ENCODE measurements around the gene CNKSR1. TPM values are rescaled to one million over a fixed set of nuclear protein-coding genes. Genes with fewer than 3 reads are reported as not detected.

Gene CNKSR1
- total and polyA plus RNA-seq, 2 donors (not counting 1 experiment from before 2014, with no cell fraction given), result 3.7 to 5.8 TPM

- Histone ChIP-seq H3K27me3 (replicated peaks in 1 of 4; ENCODE audit: control extremely low read depth in 1 of 4, control insufficient read depth in 3 of 4, insufficient read depth in 4 of 4, low read length in 3 of 4) (peaks cover 0 to 11% (median 3%) of the 10 kb centered on the region in 4 experiments), H3K36me3 (replicated peaks in 1 of 2; ENCODE audit: control extremely low read depth in 1 of 2, control insufficient read depth in 1 of 2, extremely low read depth in 1 of 2, insufficient read depth in 2 of 2, low read length in 1 of 2) (no peaks in the 10 kb centered on the region), H4K20me1 (ENCODE audit: control insufficient read depth, insufficient read depth, low read length, poor library complexity, severe bottlenecking) (no peaks in the 10 kb centered on the region), H3K4me3 (ENCODE audit: control extremely low read depth in 1 of 5, extremely low read depth in 1 of 5, insufficient read depth in 1 of 5, low read depth in 2 of 5, low read length in 4 of 5) (no peak overlapping the region), H2AFZ (ENCODE audit: insufficient read depth, low read depth, low read length, poor library complexity, severe bottlenecking) (no peak overlapping the region), H3K4me1 (ENCODE audit: control insufficient read depth in 2 of 2, insufficient read depth in 2 of 2, low read length in 2 of 2) (peaks cover 18 to 21% of the 10 kb centered on the region in 2 donors), H3K4me2 (replicated peaks; ENCODE audit: low read depth, low read length, poor library complexity, severe bottlenecking) (no peak overlapping the region), H3K9me3 (ENCODE audit: control extremely low read depth in 1 of 3, control insufficient read depth in 2 of 3, insufficient read depth in 1 of 3, low read length in 2 of 3) (peaks cover 0 to 4% (median 2%) of the 10 kb centered on the region in 3 donors), H3K79me2 (ENCODE audit: control insufficient read depth, insufficient read depth, low read length) (no peaks in the 10 kb centered on the region), H3K9ac (ENCODE audit: low read length) (no peak overlapping the region), H3K27ac (ENCODE audit: low read length in 2 of 2) (no peak overlapping the region)
- no peak overlapping the region for H3K27ac Mint-ChIP-seq
- no peaks in the 10 kb centered on the region for H3K9me3 Mint-ChIP-seq (ENCODE audit: insufficient read depth)
- whole genome bisulfite sequencing (ENCODE audit: insufficient coverage), result no CpG with 5 or more reads among the region's 1 CpG
- ChIA-PET CTCF (interaction anchor here (0.9 to 2.5 kb wide), 2 partner anchors 14 to 286 kb away, joined by 3 to 17 read pairs; no protein-coding TSS in a partner anchor), POLR2A (no interaction called here)
- intact Hi-C loops (cut with micrococcal nuclease), result no loop called here
- ATAC-seq (ENCODE audit: low read depth) (no peak), DNase-seq (no peak)
- no peak for TF ChIP-seq EZH2 (IDR thresholded peaks at IDR 0.05; ENCODE audit: borderline replicate concordance, insufficient read depth, low read depth, low read length, poor library complexity, severe bottlenecking)
- no peak for TF ChIP-seq CTCF (IDR thresholded peaks at IDR 0.05)
- H3K27me3 Mint-ChIP-seq, result peaks cover 9% of the 10 kb centered on the region
- H3K4me3 Mint-ChIP-seq, result no peak overlapping the region
- H3K4me1 Mint-ChIP-seq, result peaks cover 21% of the 10 kb centered on the region
Measured at GRCh38 chr1:26130695-26131094, 46.6 kb upstream of the CNKSR1 start.

- Histone ChIP-seq H3K27ac (ENCODE audit: low read length in 2 of 2) (no peak overlapping the region), H2AFZ (ENCODE audit: insufficient read depth, low read depth, low read length, poor library complexity, severe bottlenecking) (no peak overlapping the region), H3K4me3 (ENCODE audit: control extremely low read depth in 1 of 5, extremely low read depth in 1 of 5, insufficient read depth in 1 of 5, low read depth in 2 of 5, low read length in 4 of 5) (no peak overlapping the region), H3K36me3 (replicated peaks in 1 of 2; ENCODE audit: control extremely low read depth in 1 of 2, control insufficient read depth in 1 of 2, extremely low read depth in 1 of 2, insufficient read depth in 2 of 2, low read length in 1 of 2) (no peaks in the 10 kb centered on the region), H3K27me3 (replicated peaks in 1 of 4; ENCODE audit: control extremely low read depth in 1 of 4, control insufficient read depth in 3 of 4, insufficient read depth in 4 of 4, low read length in 3 of 4) (peaks cover 0 to 10% (median 3%) of the 10 kb centered on the region in 4 experiments), H3K4me1 (ENCODE audit: control insufficient read depth in 2 of 2, insufficient read depth in 2 of 2, low read length in 2 of 2) (peaks cover 6 to 8% of the 10 kb centered on the region in 2 donors), H3K9me3 (ENCODE audit: control extremely low read depth in 1 of 3, control insufficient read depth in 2 of 3, insufficient read depth in 1 of 3, low read length in 2 of 3) (peaks cover 0 to 4% (median 2%) of the 10 kb centered on the region in 3 donors), H3K79me2 (ENCODE audit: control insufficient read depth, insufficient read depth, low read length) (no peaks in the 10 kb centered on the region), H3K4me2 (replicated peaks; ENCODE audit: low read depth, low read length, poor library complexity, severe bottlenecking) (no peak overlapping the region), H4K20me1 (ENCODE audit: control insufficient read depth, insufficient read depth, low read length, poor library complexity, severe bottlenecking) (no peaks in the 10 kb centered on the region), H3K9ac (ENCODE audit: low read length) (no peak overlapping the region)
- TF ChIP-seq EZH2 (IDR thresholded peaks at IDR 0.05; ENCODE audit: borderline replicate concordance, insufficient read depth, low read depth, low read length, poor library complexity, severe bottlenecking) (no peak), CTCF (IDR thresholded peaks at IDR 0.05) (no peak)
- POLR2A ChIA-PET, result no interaction called here
- Mint-ChIP-seq H3K27me3 (peaks cover 9% of the 10 kb centered on the region), H3K9me3 (ENCODE audit: insufficient read depth) (no peaks in the 10 kb centered on the region), H3K27ac (no peak overlapping the region), H3K4me1 (peaks cover 12% of the 10 kb centered on the region), H3K4me3 (no peak overlapping the region)
- DNase-seq (no peak), ATAC-seq (ENCODE audit: low read depth) (no peak)
- 94% methylated on average over 3 of the region's 5 CpGs for WGBS (ENCODE audit: insufficient coverage)
- intact Hi-C loops (cut with micrococcal nuclease), result no loop called here
- CTCF ChIA-PET, result no interaction called here
Measured at GRCh38 chr1:26132128-26132833, 45.0 kb upstream of the CNKSR1 start.

Measured in B cell (primary cell).